GM12874 (cell line): Measurements from ENCODE around the gene ATP1A1.

Source experiments
- TF ChIP-seq, protein P1 (sequence below): IDR thresholded peaks from 2 replicates; pipeline ENCODE4 v1.5.1; 2011; ENCODE audit warnings: low read depth, mild to moderate bottlenecking, control low read depth, low read length, moderate library complexity; ENCODE audit not compliant: insufficient read depth

ATP1A1 gene

DNA sequence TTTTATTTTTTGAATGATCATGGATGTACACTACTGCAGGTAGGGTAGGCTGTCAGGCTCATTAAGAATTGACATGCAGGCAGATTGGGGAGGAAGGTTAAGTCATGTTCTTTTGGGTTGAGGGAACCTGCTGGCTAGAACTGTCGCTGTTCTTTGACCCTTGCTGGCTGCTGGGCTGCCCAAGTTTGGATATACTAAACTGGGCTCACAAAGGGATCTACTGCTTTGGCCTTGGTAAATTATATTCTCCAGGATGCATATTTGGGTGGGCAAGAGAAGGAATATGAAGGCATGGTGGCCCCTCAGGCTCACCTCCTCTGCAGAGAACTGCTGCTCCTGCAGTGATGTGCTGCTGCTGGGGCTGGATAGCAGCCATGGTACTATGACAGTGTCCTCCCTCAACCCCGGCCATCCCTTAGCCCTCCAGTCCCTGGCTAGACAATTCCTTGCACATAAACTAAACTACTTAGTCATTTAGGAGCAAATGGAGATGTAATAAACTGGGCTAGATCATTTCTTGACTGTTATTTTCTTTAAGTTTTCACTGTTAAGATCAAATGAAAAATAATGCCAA lies 6.1 kb downstream of the ATP1A1 start:
- TF ChIP-seq, protein P1, sequence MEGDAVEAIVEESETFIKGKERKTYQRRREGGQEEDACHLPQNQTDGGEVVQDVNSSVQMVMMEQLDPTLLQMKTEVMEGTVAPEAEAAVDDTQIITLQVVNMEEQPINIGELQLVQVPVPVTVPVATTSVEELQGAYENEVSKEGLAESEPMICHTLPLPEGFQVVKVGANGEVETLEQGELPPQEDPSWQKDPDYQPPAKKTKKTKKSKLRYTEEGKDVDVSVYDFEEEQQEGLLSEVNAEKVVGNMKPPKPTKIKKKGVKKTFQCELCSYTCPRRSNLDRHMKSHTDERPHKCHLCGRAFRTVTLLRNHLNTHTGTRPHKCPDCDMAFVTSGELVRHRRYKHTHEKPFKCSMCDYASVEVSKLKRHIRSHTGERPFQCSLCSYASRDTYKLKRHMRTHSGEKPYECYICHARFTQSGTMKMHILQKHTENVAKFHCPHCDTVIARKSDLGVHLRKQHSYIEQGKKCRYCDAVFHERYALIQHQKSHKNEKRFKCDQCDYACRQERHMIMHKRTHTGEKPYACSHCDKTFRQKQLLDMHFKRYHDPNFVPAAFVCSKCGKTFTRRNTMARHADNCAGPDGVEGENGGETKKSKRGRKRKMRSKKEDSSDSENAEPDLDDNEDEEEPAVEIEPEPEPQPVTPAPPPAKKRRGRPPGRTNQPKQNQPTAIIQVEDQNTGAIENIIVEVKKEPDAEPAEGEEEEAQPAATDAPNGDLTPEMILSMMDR: no peak

- TF ChIP-seq, protein P1: no peak
Observed at GRCh38 chr1:116379674-116380498, 6.8 kb downstream of the ATP1A1 start.

DNA sequence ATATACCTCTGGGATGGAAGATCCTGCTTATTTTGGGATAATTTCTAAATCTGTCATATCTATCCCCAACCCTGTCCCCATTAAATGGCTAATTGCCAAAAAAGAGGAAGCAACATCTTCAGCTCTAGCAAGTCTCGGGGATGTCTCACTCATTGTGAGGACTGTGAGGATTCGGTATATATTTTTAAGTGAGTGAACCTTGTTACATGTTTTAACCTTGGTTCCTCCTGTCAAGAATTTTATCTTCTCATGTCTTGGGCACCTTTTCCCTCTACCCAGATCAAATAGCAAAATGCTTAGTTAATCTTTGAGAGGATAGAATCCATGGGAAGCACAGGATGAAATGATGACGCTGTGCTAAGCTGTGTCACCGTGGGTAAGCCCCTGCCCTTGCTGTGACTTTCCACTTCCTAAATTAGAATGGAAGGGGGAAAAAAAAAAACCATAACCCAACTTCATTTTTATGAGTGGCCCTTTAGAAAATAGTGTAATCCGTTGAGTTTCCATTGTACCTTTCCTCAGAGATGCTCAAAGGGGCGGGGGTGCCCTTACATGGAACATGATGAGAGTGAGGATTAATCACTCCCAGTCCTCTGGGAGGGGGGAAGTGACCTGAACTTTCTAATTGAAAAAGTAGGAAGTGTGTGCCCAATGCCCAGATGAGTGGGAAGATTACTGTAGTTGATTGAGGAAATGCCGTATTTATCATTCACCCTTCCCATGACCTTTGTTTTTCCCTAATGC lies 7.6 kb downstream of the ATP1A1 start:
- TF ChIP-seq, protein P1: no peak

DNA sequence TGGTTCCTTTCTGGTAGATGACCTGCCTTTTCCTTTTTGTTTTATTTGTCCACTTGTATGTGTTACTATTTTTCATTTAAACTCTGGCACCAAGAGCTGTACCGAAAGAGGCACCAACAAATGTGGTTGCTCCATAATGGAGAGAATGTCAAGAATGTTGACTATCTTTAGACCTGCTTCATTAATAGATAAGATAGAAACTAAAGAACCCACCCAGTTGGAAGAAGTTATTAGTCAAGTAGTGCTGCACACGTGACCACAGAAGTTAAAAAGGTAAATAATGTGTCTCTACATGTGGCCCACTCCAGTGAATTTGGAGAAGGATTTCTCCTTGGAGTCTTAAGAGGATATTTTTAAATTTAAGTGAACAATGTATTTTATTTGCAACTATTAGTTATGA lies 9.3 kb downstream of the ATP1A1 start:
- TF ChIP-seq, protein P1: no peak

- TF ChIP-seq, protein P1: no peak
Observed at GRCh38 chr1:116382857-116383483, 9.9 kb downstream of the ATP1A1 start.

DNA sequence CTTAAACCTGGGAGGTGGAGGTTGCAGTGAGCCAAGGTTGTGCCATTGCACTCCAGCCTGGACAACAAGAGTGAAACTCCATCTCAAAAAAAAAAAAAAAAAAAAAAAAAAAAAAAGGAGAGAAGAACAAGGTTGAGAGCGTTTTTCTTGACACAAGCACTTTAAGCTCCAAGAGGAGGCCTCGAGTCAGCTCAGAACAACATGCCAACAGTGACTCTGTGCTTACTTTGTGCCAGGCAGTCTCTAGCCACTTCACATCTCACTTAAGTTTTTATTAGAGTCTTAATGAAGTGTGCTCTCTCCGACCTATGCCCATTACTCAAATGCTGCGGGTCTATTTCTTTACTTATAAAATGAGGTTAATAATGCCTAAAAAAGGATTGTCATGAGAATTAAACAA lies 13.0 kb downstream of the ATP1A1 start:
- TF ChIP-seq, protein P1: no peak

DNA sequence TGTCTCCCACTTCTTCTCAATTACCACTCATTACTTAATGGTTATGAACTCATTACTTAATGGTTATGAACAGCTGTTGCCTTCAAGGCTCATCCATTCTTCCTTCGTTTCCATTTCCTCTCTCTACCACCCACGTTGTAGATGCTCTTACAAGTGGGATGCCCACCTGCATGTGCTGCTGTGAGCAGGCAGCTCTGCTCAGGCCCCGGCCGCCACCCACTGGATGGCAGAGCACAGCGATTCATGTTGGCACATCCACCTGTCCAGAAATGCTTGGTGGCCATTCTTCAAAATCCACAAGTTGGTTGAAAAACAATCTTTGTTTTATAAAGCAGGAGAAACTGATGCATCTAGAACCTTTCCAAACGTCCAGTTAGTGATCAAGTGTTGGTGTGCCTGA lies 14.5 kb downstream of the ATP1A1 start:
- TF ChIP-seq, protein P1: no peak
